HFF-Myc (cell line): ENCODE data around the gene DDRGK1.

Experiments used
- DNase-seq: peaks from one replicate; pipeline ENCODE4 v3.0.0-alpha.2; 2011; ENCODE audit warnings: low read depth; ENCODE audit errors: extremely low read depth
- H3K4me3 ChIP-seq: replicated peaks from 2 replicates; pipeline ENCODE4 v1.5.1; 2011; ENCODE audit warnings: low read depth, mild to moderate bottlenecking, control low read depth, low read length
- CTCF ChIP-seq: IDR thresholded peaks from 2 replicates; pipeline ENCODE4 v1.5.1; 2012; ENCODE audit warnings: mild to moderate bottlenecking, low read depth, low read length, control low read depth; ENCODE audit errors: missing control alignments

Gene DDRGK1

GRCh38 chr20:3224681-3225421 is 20.4 kb upstream of the DDRGK1 start:
- no peak overlapping the region for H3K4me3 ChIP-seq
- no peak for TF ChIP-seq CTCF
- no peak for DNase-seq

GRCh38 chr20:3223994-3224680 is 19.7 kb upstream of the DDRGK1 start:
- H3K4me3 ChIP-seq = no peak overlapping the region
- DNase-seq = no peak
- no peak for TF ChIP-seq CTCF

GRCh38 chr20:3223651-3223993 is 19.1 kb upstream of the DDRGK1 start:
- no peak for TF ChIP-seq CTCF
- H3K4me3 ChIP-seq = no peak overlapping the region
- DNase-seq = no peak

GRCh38 chr20:3222635-3223600 is 18.4 kb upstream of the DDRGK1 start:
- DNase-seq = no peak
- H3K4me3 ChIP-seq = no peak overlapping the region
- no peak for TF ChIP-seq CTCF

- no peak for TF ChIP-seq CTCF
- H3K4me3 ChIP-seq = no peak overlapping the region
- DNase-seq = no peak
Measured at GRCh38 chr20:3221398-3222226, 17.1 kb upstream of the DDRGK1 start.
